AG10803 (cell line): ENCODE data around the gene YARS1.

ENCODE experiments used
- DNase-seq: peaks from one replicate; pipeline ENCODE4 v3.0.0; 2010; ENCODE audit warnings: low read depth
- H3K4me3 ChIP-seq: 2 replicates; pipeline ENCODE4 v1.5.1; 2011; ENCODE audit warnings: mild to moderate bottlenecking, low read length, control low read depth
- CTCF ChIP-seq: conservative IDR thresholded peaks from 2 replicates; pipeline ENCODE4 v1.5.1; 2011; ENCODE audit warnings: mild to moderate bottlenecking, low read length, control low read depth, inconsistent platforms

YARS1 gene

DNA sequence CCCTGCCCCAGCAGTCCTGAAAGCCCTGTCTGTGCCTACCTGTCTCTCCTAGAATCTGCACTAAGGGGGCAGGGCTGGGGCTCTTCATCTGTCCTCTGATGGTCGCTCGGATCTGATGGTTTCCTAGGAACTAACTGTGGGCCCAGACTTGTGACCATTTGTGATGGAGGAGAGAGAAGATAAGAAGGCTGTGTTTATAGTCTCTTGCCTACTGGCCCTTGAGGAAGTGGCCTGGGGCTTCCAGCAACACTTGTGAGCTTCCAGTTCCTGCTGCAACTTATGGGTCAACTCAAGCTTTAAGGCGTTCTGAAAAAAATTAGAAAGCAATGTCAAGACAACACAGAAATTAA is 61.4 kb downstream of the YARS1 start:
- no peak overlapping the region for H3K4me3 ChIP-seq
- no peak for DNase-seq

GRCh38 chr1:32755098-32755809 is 61.9 kb downstream of the YARS1 start:
- no peak overlapping the region for H3K4me3 ChIP-seq
- no peak for DNase-seq
- no peak for TF ChIP-seq CTCF

More for the DNA sequence above, 61.4 kb downstream of the YARS1 start:
- TF ChIP-seq CTCF: no peak

DNA sequence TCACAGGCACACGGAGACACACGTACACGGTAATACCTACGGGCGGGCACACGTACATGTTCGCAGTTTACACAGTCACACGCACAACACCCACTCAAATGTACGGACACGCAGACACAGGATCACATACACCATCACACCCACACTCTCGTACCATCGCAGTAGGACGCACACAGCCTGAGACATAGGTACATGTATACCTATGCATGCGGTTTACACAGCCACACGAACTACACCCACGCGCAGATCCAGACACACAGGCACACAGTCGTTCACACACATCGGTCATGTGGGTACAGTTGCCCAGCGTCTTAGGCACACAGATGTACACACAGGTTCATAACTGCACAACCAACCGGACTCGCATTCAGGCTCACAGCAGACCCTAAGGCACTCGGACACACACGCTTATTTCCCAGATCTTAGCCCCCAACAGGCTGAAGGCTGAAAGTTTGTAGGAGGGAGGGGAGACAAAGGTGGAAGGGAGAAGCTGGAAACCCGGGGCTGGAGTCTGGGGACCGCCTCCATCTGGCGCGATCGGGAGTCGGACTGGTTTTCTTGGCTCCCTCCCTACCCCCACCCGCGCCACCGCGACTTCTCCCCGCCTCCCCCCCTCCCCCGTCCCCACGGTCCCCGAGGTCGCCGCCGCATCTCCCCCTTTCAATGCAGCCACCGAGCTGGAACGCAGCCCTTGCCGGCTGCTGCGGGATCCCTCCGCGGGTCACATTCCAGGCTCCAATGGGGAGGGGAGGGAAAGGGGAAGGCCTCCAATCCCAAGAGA is 62.7 kb downstream of the YARS1 start:
- H3K4me3 ChIP-seq: peak overlapping the region; percentile 53
- no peak for TF ChIP-seq CTCF
- no peak for DNase-seq

DNA sequence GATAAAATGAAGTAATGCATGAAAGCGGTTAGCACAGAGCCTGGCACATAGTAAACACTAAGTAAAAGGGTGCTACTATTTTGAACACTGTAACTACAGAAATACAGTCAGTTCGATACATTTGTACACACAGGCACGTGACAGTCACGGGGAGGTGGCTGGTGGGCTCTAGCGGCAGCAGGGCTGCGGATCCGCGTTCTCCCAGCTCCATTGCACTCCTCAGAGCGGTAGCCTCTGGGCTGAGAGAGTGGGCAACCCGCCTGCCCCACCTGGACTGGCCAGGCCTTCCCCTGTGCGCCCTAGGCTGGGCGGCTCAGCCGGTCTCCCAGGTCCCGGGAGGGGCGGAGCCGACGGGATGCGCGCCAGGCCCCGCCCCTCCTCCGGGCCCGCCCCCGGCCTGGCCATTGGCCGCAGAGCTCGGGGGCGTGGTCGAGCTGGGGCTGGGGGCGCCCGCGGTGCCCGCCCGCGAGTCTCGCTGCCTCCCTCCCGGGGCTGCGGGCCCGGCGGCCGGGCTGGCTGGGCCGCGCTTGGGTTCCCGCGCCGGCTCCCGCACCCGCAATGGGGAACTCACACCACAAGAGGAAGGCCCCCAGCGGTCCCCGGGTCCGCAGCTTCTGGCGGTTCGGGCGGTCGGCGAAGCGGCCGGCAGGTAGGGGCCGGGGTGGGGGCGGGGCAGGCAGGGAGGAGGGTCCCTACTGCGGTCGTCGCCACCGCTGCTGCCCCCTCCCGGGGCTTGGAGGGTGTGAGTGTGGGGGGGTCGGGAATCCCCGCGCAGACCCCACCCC is 63.4 kb downstream of the YARS1 start:
- peak; percentile 35 for DNase-seq
- TF ChIP-seq CTCF: no peak
- H3K4me3 ChIP-seq: peak overlapping the region; percentile 66

GRCh38 chr1:32749771-32750170 is 67.4 kb downstream of the YARS1 start:
- no peak overlapping the region for H3K4me3 ChIP-seq
- TF ChIP-seq CTCF: no peak
- no peak for DNase-seq

DNA sequence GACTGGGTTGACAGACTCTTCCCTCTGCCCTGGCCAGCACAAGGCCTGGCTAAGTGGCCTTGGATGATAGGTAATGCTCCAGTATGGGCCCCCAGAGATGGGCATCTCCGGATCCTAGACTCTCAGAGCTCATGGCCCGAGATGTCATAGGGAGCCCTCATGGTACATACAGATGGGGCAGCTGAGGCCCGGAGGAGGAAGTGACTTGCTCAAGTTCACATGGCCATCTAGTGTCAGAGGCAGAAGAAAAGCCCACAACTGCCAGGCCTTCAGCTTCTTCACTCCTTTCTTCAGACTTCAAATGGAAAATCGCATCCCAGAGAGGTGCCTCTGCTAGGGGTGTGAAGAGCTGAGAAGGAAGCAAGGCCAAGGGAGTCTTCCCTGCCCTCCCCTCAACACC is 67.8 kb downstream of the YARS1 start:
- H3K4me3 ChIP-seq: no peak overlapping the region
- no peak for DNase-seq
- TF ChIP-seq CTCF: no peak
